T1000 (cell line): ENCODE data around the gene ZFYVE28.

Source experiments
- DNase-seq: peaks from one replicate; lab custom pipeline; 2025; ENCODE audit warnings: mixed read lengths; lab: John Stamatoyannopoulos, UW

Gene ZFYVE28

GRCh38 chr4:2446656-2447564, 28.5 kb upstream of the ZFYVE28 start:
- no peak for DNase-seq

GRCh38 chr4:2445571-2445970, 27.1 kb upstream of the ZFYVE28 start:
- DNase-seq = no peak

- DNase-seq = no peak
Measured at GRCh38 chr4:2445130-2445529, 26.7 kb upstream of the ZFYVE28 start.

GRCh38 chr4:2443956-2444740, 25.7 kb upstream of the ZFYVE28 start:
- DNase-seq = no peak

- DNase-seq = no peak
Measured at GRCh38 chr4:2443061-2443730, 24.8 kb upstream of the ZFYVE28 start.

GRCh38 chr4:2442175-2442993, 23.9 kb upstream of the ZFYVE28 start:
- DNase-seq = no peak

- DNase-seq = no peak
Measured at GRCh38 chr4:2441393-2442174, 23.1 kb upstream of the ZFYVE28 start.

- no peak for DNase-seq
Measured at GRCh38 chr4:2438822-2439718, 20.6 kb upstream of the ZFYVE28 start.

- no peak for DNase-seq
Measured at GRCh38 chr4:2437475-2438215, 19.2 kb upstream of the ZFYVE28 start.

GRCh38 chr4:2436761-2437474, 18.5 kb upstream of the ZFYVE28 start:
- no peak for DNase-seq

- no peak for DNase-seq
Measured at GRCh38 chr4:2436301-2436700, 17.9 kb upstream of the ZFYVE28 start.

- DNase-seq = no peak
Measured at GRCh38 chr4:2434420-2434819, 16.0 kb upstream of the ZFYVE28 start.

- DNase-seq = no peak
Measured at GRCh38 chr4:2433609-2434350, 15.3 kb upstream of the ZFYVE28 start.

GRCh38 chr4:2432991-2433530, 14.6 kb upstream of the ZFYVE28 start:
- DNase-seq = peak; percentile 40

- no peak for DNase-seq
Measured at GRCh38 chr4:2432004-2432403, 13.6 kb upstream of the ZFYVE28 start.

- DNase-seq = peak; percentile 30
Measured at GRCh38 chr4:2429945-2430757, 11.7 kb upstream of the ZFYVE28 start.
